Right hindlimb (tissue), 1 donor: ENCODE measurements around the gene KREMEN2.

ENCODE experiments used
- DNase-seq: peaks from one replicate; pipeline ENCODE4 v3.0.0-alpha.2; 2018

The KREMEN2 gene

GRCh38 chr16:3007059-3007956 is 43.2 kb downstream of the KREMEN2 start:
- no peak for DNase-seq

- DNase-seq = no peak
Measured at GRCh38 chr16:3007957-3008689, 44.0 kb downstream of the KREMEN2 start.

GRCh38 chr16:3008690-3009037 is 44.6 kb downstream of the KREMEN2 start:
- no peak for DNase-seq

- no peak for DNase-seq
Measured at GRCh38 chr16:3009568-3010390, 45.7 kb downstream of the KREMEN2 start.

- no peak for DNase-seq
Measured at GRCh38 chr16:3010510-3010909, 46.4 kb downstream of the KREMEN2 start.

- DNase-seq = no peak
Measured at GRCh38 chr16:3012246-3012645, 48.2 kb downstream of the KREMEN2 start.

GRCh38 chr16:3012828-3013420 is 48.8 kb downstream of the KREMEN2 start, which contains the start of gene CLDN9:
Gene CLDN9, plus strand, starts transcription at chr16:3012923. Its CDS starts 440 bp downstream, at chr16:3013363.
- DNase-seq = no peak

- DNase-seq = no peak
Measured at GRCh38 chr16:3013491-3013951, 49.4 kb downstream of the KREMEN2 start.

- no peak for DNase-seq
Measured at GRCh38 chr16:3013998-3014690, 50.1 kb downstream of the KREMEN2 start.

- DNase-seq = no peak
Measured at GRCh38 chr16:3014971-3015370, 50.9 kb downstream of the KREMEN2 start.

GRCh38 chr16:3015865-3016521 is 51.9 kb downstream of the KREMEN2 start:
- no peak for DNase-seq

- no peak for DNase-seq
Measured at GRCh38 chr16:3017344-3017743, 53.3 kb downstream of the KREMEN2 start.
